Neural progenitor cell (in vitro differentiated cells): ENCODE data around the gene MED13L. TPM values are rescaled to one million over a fixed set of nuclear protein-coding genes. Genes with fewer than 3 reads are reported as not detected.
"Not testable (repeated sequence)": the region's sequence is repeated elsewhere in the genome, so short reads cannot be mapped to it uniquely, and the experiment has no call there.

Experiments
- DNase-seq: peaks from one replicate; pipeline ENCODE4 v3.0.0-alpha.2; 2016; ENCODE audit warnings: low spot score
- H2AFZ ChIP-seq: fragments of 200-600 bp; sonication (generic); replicated peaks from 2 replicates; pipeline ENCODE4 v1.6.1; 2016; ENCODE audit warnings: antibody characterized with exemption
- H3F3A ChIP-seq: fragments of 200-600 bp; sonication (generic); 2 replicates; pipeline ENCODE4 v1.6.1; 2016; ENCODE audit warnings: antibody characterized with exemption, low read depth
- H3K27ac ChIP-seq: fragments of 200-600 bp; sonication (generic); 2 replicates; pipeline ENCODE4 v1.5.1; 2016; ENCODE audit warnings: mild to moderate bottlenecking
- H3K27me3 ChIP-seq: fragments of 200-600 bp; sonication (generic); 2 replicates; pipeline ENCODE4 v1.6.1; 2016; ENCODE audit warnings: mild to moderate bottlenecking, moderate library complexity
- H3K36me3 ChIP-seq: fragments of 200-600 bp; sonication (generic); 2 replicates; pipeline ENCODE4 v1.5.1; 2016
- H3K4me1 ChIP-seq: fragments of 200-600 bp; sonication (generic); 2 replicates; pipeline ENCODE4 v1.6.1; 2016; ENCODE audit warnings: mixed run types
- H3K4me2 ChIP-seq: fragments of 200-600 bp; sonication (generic); 2 replicates; pipeline ENCODE4 v1.6.1; 2016
- H3K4me3 ChIP-seq: fragments of 200-600 bp; sonication (generic); 2 replicates; pipeline ENCODE4 v1.5.1; 2016
- H3K79me2 ChIP-seq: fragments of 200-600 bp; sonication (generic); 2 replicates; pipeline ENCODE4 v1.6.1; 2016; ENCODE audit warnings: low read depth
- H3K9ac ChIP-seq: fragments of 200-600 bp; sonication (generic); 2 replicates; pipeline ENCODE4 v1.6.1; 2016
- H3K9me3 ChIP-seq: fragments of 200-600 bp; sonication (generic); 2 replicates; pipeline ENCODE4 v1.5.1; 2016; ENCODE audit warnings: low read depth
- H4K20me1 ChIP-seq: fragments of 200-600 bp; sonication (generic); 2 replicates; pipeline ENCODE4 v1.6.1; 2016; ENCODE audit warnings: low read depth
- H3K27ac Mint-ChIP-seq: 3 replicates; pipeline ENCODE4 v1.8.0; 2021; ENCODE audit warnings: mixed read lengths
- H3K27me3 Mint-ChIP-seq: 2 replicates; pipeline ENCODE4 v1.8.0; 2022; ENCODE audit warnings: low read depth, mild to moderate bottlenecking, inconsistent platforms, moderate library complexity, mixed read lengths; ENCODE audit not compliant: insufficient read depth
- H3K36me3 Mint-ChIP-seq: 3 replicates; pipeline ENCODE4 v1.8.0; 2021; ENCODE audit warnings: mixed read lengths
- H3K4me1 Mint-ChIP-seq: 3 replicates; pipeline ENCODE4 v1.8.0; 2021; ENCODE audit warnings: mixed read lengths
- H3K4me3 Mint-ChIP-seq: 3 replicates; pipeline ENCODE4 v1.8.0; 2021; ENCODE audit warnings: mild to moderate bottlenecking, moderate library complexity, mixed read lengths
- H3K9me3 Mint-ChIP-seq: 3 replicates; pipeline ENCODE4 v1.8.0; 2020; ENCODE audit warnings: mixed read lengths
- CTCF ChIP-seq: fragments of 200-600 bp; sonication (generic); IDR thresholded peaks from 2 replicates; pipeline ENCODE4 v1.5.1; 2017; ENCODE audit warnings: antibody characterized with exemption, mild to moderate bottlenecking
- EZH2 ChIP-seq: fragments of 200-600 bp; sonication (generic); IDR thresholded peaks from 2 replicates; pipeline ENCODE4 v1.6.1; 2017; ENCODE audit warnings: antibody characterized with exemption, mild to moderate bottlenecking, moderate library complexity
- EZH2phosphoT487 ChIP-seq: fragments of 200-600 bp; sonication (generic); IDR thresholded peaks from 2 replicates; pipeline ENCODE4 v1.6.1; 2017; ENCODE audit warnings: antibody characterized with exemption
- total RNA-seq: library from RNA; depleted of rRNA; stranded (reverse); fragments of >200 nt; gene quantifications from 2 replicates; pipeline ENCODE4 v1.2.3, GENCODE V29; 2015; ENCODE audit warnings: low replicate concordance

The MED13L gene
- total RNA-seq, 1 donor from 2014 or later: 149 TPM

- Mint-ChIP-seq H3K9me3 (peaks cover 8% of the 10 kb centered on the region), H3K4me1 (peaks cover 24% of the 10 kb centered on the region), H3K27ac (no peak overlapping the region), H3K4me3 (no peak overlapping the region), H3K27me3 (no peaks in the 10 kb centered on the region), H3K36me3 (peaks cover 7% of the 10 kb centered on the region)
- peaks cover 86% of the 10 kb centered on the region for H4K20me1 ChIP-seq
- no peaks in the 10 kb centered on the region for H3K36me3 ChIP-seq
- H3K4me3 ChIP-seq: no peak overlapping the region
- H3K27ac ChIP-seq: peak overlapping the region; percentile 69
- H3K9me3 ChIP-seq: no peaks in the 10 kb centered on the region
- H3K9ac ChIP-seq: no peak overlapping the region
- H3F3A ChIP-seq: peaks cover 47% of the 10 kb centered on the region
- no peak for DNase-seq
- H2AFZ ChIP-seq: no peak overlapping the region
- H3K4me2 ChIP-seq: peak overlapping the region; percentile 45
- H3K4me1 ChIP-seq: peaks cover 49% of the 10 kb centered on the region
- TF ChIP-seq EZH2phosphoT487: no peak
- TF ChIP-seq EZH2: no peak
- H3K27me3 ChIP-seq: no peaks in the 10 kb centered on the region
- H3K79me2 ChIP-seq: peaks cover 99% of the 10 kb centered on the region
These were observed 33.5 kb downstream of the MED13L start for GRCh38 chr12:116244001-116244400.

- H3K9me3 Mint-ChIP-seq: peaks cover 3% of the 10 kb centered on the region
- H3K4me2 ChIP-seq: no peak overlapping the region
- no peak overlapping the region for H3K4me3 ChIP-seq
- peaks cover 7% of the 10 kb centered on the region for H3K36me3 Mint-ChIP-seq
- peaks cover 99% of the 10 kb centered on the region for H3K79me2 ChIP-seq
- no peak overlapping the region for H3K27ac ChIP-seq
- no peak for TF ChIP-seq CTCF
- TF ChIP-seq EZH2phosphoT487: no peak
- no peak for TF ChIP-seq EZH2
- no peak for DNase-seq
- peaks cover 47% of the 10 kb centered on the region for H3F3A ChIP-seq
- no peak overlapping the region for H2AFZ ChIP-seq
- no peaks in the 10 kb centered on the region for H3K36me3 ChIP-seq
- H3K27me3 Mint-ChIP-seq: no peaks in the 10 kb centered on the region
- no peaks in the 10 kb centered on the region for H3K9me3 ChIP-seq
- H3K4me1 ChIP-seq: peaks cover 37% of the 10 kb centered on the region
- peaks cover 24% of the 10 kb centered on the region for H3K4me1 Mint-ChIP-seq
- H3K4me3 Mint-ChIP-seq: no peak overlapping the region
- H3K9ac ChIP-seq: no peak overlapping the region
- H3K27ac Mint-ChIP-seq: no peak overlapping the region
- H4K20me1 ChIP-seq: peaks cover 85% of the 10 kb centered on the region
- no peaks in the 10 kb centered on the region for H3K27me3 ChIP-seq
These were observed 34.8 kb downstream of the MED13L start for GRCh38 chr12:116242740-116243139.

GRCh38 chr12:116241157-116241759, 36.2 kb downstream of the MED13L start:
- Histone ChIP-seq H2AFZ (no peak overlapping the region), H3K4me2 (no peak overlapping the region), H3K4me3 (no peak overlapping the region), H3K27me3 (no peaks in the 10 kb centered on the region), H3K27ac (no peak overlapping the region), H4K20me1 (peaks cover 86% of the 10 kb centered on the region), H3K9ac (no peak overlapping the region), H3K79me2 (peaks cover 100% of the 10 kb centered on the region), H3K36me3 (no peaks in the 10 kb centered on the region), H3K4me1 (peaks cover 44% of the 10 kb centered on the region), H3F3A (peaks cover 58% of the 10 kb centered on the region), H3K9me3 (no peaks in the 10 kb centered on the region)
- H3K36me3 Mint-ChIP-seq: peaks cover 7% of the 10 kb centered on the region
- H3K27me3 Mint-ChIP-seq: no peaks in the 10 kb centered on the region
- H3K9me3 Mint-ChIP-seq: peaks cover 3% of the 10 kb centered on the region
- no peak overlapping the region for H3K4me3 Mint-ChIP-seq
- TF ChIP-seq EZH2phosphoT487: no peak
- TF ChIP-seq EZH2: no peak
- no peak for TF ChIP-seq CTCF
- DNase-seq: no peak
- H3K4me1 Mint-ChIP-seq: peaks cover 36% of the 10 kb centered on the region
- H3K27ac Mint-ChIP-seq: no peak overlapping the region

GRCh38 chr12:116238570-116239119, 38.8 kb downstream of the MED13L start:
- H3K27me3 Mint-ChIP-seq: not testable (repeated sequence)

More at GRCh38 chr12:116238570-116239119, 38.8 kb downstream of the MED13L start:
- H3K9ac ChIP-seq, H3K27ac Mint-ChIP-seq, H3K4me3 ChIP-seq, H3K9me3 ChIP-seq, H3K9me3 Mint-ChIP-seq, H3K36me3 Mint-ChIP-seq, H2AFZ ChIP-seq, H3K4me3 Mint-ChIP-seq, DNase-seq, H3K36me3 ChIP-seq, H3K4me2 ChIP-seq, H3K27me3 ChIP-seq: not testable (repeated sequence)
- H3K4me1 ChIP-seq: peaks cover 23% of the 10 kb centered on the region
- peaks cover 75% of the 10 kb centered on the region for H4K20me1 ChIP-seq
- peaks cover 100% of the 10 kb centered on the region for H3K79me2 ChIP-seq
- peaks cover 22% of the 10 kb centered on the region for H3K4me1 Mint-ChIP-seq
- H3F3A ChIP-seq: peaks cover 37% of the 10 kb centered on the region
- H3K27ac ChIP-seq: peak overlapping the region; percentile 60
